Epithelial cell of prostate (primary cell): ENCODE results near the gene KLHL12.

Experiments
- DNase-seq: peaks from one replicate; pipeline ENCODE4 v3.0.0-alpha.2; 2011; ENCODE audit warnings: low read depth, low spot score
- H3K27ac ChIP-seq: fragments of 450-650 bp; 2 replicates; pipeline ENCODE4 v1.5.1; 2017; ENCODE audit warnings: mild to moderate bottlenecking

The KLHL12 gene

DNA sequence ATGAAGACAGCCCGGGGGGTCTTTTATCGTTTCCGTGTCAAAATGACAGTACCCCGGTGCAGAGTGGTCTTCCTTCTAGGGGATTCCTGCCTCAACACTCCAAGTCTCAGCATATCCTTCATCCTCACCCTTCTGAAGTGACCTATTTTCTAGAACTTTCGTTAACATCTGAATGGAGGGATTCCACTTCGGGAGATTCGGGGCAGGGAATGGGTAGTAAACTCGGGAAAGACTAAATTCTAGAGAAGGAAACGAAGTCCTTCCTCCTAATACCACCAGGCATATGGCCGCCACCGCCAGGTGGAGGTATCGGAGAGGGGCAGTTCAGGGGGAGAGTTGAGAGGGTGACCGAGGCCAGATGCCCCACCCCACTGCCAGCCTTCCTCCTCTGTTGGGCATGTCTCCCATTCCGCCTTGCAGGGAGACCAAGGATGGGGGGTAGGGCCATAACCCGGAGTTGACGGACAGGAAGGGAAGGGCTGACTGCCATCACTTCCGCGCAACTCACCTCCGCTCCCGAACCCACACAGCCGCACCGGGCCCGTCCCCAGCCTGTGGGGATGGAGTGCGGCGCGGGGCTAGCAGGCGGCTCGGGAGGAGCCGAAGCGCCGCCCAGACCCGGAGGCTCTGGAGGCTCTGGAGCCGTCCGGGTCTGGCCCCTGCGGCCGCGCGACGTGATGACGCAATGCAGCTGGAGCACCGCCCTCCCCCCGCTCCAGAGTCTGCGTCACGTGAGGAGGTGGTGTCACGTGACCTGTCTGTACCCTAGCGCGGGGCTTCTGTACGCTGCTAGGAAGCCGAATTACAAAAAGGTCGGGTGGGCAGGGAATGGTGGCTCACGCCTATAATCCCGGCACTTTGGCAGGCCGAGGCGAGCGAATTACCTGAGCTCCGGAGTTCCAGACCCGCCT is at the start of gene KLHL12:
TSS of gene KLHL12 (minus strand) at position 654 of the 911 bp plus-strand sequence. CDS start 2,072 bp downstream, outside the sequence.
- H3K27ac ChIP-seq = peak within 1 kb of the TSS; percentile 94
- DNase-seq = peak; percentile 81

GRCh38 chr1:202976633-202977032 is 49.6 kb upstream of the KLHL12 start:
- no peak overlapping the region for H3K27ac ChIP-seq
- no peak for DNase-seq

DNA sequence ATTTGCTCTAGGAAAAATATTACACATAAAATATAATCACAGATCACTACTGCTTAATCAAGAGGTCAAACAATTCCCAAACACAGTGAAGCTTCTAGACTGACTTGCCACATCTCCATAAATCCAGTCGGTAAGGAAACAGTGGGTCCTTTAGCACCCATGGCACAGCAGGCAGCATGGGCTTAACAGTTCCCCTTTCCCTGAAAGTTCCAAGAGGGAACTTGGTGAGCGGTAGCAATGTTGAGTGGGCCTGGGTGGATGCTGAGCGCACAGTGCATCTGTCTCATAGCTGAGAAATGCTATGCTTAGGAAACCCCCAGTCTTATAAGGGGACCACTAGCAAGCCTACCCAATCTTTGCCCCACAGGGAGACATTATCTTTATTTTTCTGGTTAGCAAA is 47.8 kb upstream of the KLHL12 start:
- DNase-seq = no peak
- H3K27ac ChIP-seq = no peak overlapping the region

DNA sequence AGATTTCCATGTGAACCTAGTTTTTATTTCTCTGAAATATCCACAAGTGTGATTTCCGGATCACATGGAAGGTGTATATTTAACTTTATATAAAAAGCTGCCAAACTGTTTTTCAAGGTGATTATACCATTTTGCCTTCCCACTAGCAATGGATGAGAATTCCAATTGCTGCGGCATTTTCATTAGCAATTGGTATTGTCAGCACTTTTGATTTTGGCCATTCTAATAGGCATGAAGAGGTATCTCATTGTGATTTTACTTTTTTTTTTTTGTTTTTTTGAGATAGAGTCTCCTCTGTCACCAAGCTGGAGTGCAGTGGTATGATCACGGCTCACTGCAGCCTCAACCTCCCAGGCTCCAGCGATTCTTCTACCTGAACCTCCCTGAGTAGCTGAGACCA is 45.0 kb upstream of the KLHL12 start:
- no peak overlapping the region for H3K27ac ChIP-seq
- DNase-seq = no peak

GRCh38 chr1:202968895-202969295 is 41.9 kb upstream of the KLHL12 start:
- DNase-seq = no peak
- H3K27ac ChIP-seq = no peak overlapping the region

DNA sequence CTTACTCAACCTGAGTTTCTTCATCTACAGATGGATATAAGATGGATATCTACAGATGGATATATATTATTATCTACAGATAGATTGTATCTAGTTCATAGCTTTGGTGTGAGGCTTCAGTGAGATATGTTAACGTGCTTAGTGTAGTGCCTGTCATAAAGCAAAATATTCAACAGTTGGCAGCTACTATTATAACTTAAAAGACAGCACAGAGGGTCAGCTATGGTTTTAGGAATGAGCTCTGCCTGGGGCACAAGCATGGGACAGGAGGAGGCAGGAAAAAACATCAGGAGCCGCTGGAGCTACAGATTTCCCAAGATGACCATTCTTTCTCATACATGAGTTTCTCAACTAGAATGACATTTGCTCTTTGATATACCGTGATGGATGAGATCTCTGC is 41.3 kb upstream of the KLHL12 start:
- no peak for DNase-seq
- peak overlapping the region; percentile 97 for H3K27ac ChIP-seq

- no peak for DNase-seq
- H3K27ac ChIP-seq = peak overlapping the region; percentile 97
Observed at GRCh38 chr1:202967684-202968281, 40.7 kb upstream of the KLHL12 start.

DNA sequence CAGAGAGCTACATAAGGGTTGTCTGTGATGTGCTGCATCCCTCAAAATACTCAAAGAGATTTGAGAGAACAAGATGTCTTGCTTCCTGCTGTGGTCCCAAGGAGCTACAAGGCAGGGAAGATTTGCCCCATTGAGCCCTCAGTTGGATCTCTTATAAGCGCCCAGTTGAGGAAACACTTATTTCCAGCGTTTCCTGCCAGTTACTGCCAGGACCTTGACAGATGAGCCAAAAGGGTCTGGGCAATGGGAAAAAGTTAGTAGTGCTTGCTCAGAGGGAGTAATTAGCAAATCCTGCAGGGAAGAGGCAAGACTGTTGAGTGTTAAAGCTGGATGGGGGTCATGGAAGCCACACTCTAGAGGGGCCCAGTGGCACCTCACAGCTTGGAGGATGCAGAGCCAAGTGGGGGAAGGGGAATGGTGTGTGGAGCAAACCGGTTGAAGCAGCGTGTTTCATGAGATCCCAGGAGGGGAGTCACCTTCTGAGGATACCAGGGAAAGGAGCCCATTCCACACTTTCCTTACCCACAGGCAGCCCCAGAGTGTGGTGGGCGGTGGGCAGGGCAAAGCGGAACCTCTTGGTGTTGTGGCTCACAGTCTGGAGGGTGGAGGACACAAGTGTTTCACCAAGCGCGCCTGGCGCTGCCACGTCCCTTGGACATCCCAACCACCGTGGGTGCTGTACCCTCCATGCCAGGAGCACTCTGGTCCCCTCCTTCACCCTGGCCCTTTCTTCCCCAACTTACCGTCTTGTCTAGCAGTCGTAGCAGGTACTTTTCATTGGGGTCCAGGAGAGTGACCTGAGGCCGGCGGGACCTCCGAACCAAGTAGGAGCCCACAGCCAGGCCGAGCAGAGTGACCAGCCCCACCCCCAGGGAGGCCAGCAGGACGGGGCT is 39.2 kb upstream of the KLHL12 start:
- peak overlapping the region; percentile 97 for H3K27ac ChIP-seq
- DNase-seq = no peak

GRCh38 chr1:202965422-202965821 is 38.4 kb upstream of the KLHL12 start:
- peak; percentile 63 for DNase-seq
- peak overlapping the region; percentile 97 for H3K27ac ChIP-seq

GRCh38 chr1:202964791-202965410 is 37.9 kb upstream of the KLHL12 start:
- peak; percentile 78 for DNase-seq
- peak overlapping the region; percentile 97 for H3K27ac ChIP-seq

GRCh38 chr1:202961220-202961880 is 34.3 kb upstream of the KLHL12 start:
- no peak for DNase-seq

DNA sequence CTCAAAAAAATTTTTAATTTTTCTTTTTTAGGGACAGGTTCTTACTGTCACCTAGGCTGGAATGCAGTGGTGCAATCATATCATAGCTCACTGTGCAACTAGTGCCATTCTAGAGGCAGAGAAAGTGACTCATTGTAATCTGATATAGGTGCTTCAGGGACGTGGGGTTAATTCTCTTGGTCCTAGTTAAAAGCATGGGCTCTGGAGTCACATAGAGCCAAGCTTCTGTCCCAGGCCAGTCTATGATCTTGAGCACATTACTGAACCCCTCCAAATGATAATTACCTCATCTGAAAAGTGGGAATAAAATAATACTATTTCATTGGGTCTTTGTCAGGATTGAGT is 32.2 kb upstream of the KLHL12 start:
- H3K27ac ChIP-seq = peak overlapping the region; percentile 97
- no peak for DNase-seq

More at GRCh38 chr1:202961220-202961880, 34.3 kb upstream of the KLHL12 start:
- H3K27ac ChIP-seq = peak overlapping the region; percentile 97

- H3K27ac ChIP-seq = peak overlapping the region; percentile 97
- no peak for DNase-seq
Observed at GRCh38 chr1:202958544-202959275, 31.7 kb upstream of the KLHL12 start.

DNA sequence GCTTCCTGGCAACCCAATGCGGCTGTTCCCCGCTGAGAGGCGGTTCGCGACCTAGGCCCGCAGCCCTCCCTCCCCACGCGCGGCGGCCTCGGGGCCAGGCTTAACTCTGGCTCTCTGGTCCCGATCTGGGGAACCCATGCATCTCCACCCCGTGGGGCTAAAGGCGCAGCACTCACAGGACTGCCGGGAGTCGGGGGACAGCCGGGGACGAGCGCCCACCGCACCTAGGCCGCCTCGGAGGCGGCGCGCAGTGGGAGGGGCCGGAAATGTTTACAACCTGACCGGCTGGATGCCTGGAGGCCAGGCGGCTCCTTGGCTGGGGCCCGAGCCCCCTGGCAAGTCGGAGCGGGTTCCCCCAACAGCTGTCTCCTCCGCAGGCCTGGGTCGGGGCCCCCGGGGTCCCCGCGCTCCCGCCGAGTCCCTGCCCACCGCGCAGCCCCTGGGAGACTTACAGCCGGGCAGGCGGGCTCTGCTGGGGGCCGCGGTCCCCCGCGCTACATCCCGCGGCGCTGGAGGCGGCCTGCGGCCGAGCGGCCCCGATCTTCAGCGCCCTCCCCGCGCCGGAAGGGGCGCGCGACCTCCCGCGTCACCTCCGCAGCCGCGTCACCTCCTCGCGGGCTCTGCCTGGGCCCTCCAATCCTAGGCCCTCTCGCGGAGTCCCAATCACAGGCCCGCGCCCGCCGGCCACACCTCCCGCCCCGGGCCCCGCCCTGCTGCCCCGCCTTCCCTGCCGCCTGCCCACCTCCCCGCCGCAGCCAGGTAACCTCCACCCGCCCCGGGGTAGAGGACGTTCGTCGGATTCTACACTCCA is 30.9 kb upstream of the KLHL12 start, which contains the start of gene ADIPOR1:
TSS of gene ADIPOR1 (minus strand) at position 580 of the 811 bp plus-strand sequence. CDS start 7,242 bp downstream, outside the sequence.
- DNase-seq = peak; percentile 55
- H3K27ac ChIP-seq = peak within 1 kb of the TSS; percentile 97

DNA sequence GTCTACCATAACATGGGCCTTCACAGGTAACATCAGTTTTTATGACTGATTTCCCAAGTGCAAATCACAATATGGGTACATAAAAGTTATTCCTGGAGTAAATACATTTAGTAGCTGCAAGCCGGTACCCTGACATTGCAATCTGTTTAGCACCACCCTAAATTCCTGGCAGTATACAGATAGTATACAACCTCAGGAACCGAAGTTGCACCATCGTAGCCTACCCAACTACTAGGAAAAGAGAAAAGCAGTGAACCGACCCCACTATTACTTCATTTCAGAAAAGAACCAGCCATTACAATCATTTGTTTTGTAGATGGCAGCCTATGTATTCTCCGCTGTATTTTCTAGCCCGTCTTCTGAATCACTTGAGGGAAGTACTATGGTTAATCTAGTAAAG is 29.9 kb upstream of the KLHL12 start:
- peak overlapping the region; percentile 97 for H3K27ac ChIP-seq
- DNase-seq = no peak

DNA sequence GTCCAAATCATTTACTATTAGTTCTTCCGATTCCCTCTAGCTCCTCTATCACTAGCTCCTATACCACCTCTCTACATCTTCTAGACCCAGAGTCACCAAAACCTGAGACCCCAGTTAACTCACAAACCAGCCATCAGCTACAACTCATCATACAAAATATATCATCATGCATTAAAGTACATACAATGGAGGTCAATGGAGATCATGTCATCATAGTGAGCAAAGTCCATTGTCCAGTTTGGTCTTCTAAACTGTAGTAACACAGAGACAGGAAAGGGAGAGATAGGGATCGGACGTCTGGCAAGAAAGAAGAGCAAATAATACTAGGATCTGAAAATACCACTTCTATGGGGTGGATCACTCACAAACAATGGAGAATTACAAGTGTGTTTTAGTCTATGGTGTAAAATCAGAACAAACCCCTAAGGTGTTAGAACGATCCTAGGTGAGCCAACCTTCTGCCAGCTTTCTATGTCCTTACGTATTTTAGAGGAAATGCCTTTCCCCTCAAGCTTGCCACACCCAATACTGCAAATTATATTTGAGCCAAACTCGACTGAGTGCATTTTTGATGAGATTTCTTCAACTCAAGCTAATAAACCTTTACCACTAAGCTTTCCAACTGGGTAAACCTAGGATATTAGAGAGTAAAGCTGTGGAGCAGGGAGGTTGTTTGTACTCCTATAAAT is 27.2 kb upstream of the KLHL12 start:
- H3K27ac ChIP-seq = peak overlapping the region; percentile 97
- no peak for DNase-seq

DNA sequence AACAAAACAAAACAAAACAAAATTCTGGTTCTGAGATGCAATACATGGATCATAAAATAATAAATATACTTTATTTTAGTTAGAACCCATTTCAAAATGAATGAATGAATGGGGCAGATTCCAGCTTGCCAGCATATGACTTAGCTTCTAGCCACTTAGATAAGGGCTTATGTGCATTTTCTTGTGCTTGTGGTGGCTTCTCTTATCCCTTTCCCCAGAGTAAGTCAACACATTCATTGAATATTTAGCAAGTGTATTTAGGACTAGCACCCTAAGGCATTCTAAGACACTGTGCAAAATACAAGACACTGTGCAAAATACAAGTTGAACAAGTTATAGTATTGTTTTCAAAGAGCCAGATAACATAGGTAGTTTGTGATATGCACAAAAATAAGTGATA is 26.4 kb upstream of the KLHL12 start:
- peak overlapping the region; percentile 97 for H3K27ac ChIP-seq
- no peak for DNase-seq
